Inflammatory macrophage (primary cell): ENCODE data around the gene RALGPS1.

ENCODE experiments used
- DNase-seq, 2 donors: peaks; one replicate each; pipeline ENCODE4 v3.0.0-alpha.2; 2020 to 2022

Gene RALGPS1

GRCh38 chr9:127195976-127196825 lies 281.6 kb downstream of the RALGPS1 start:
- no peak for DNase-seq

- no peak for DNase-seq
Observed at GRCh38 chr9:127196826-127197145, 282.2 kb downstream of the RALGPS1 start.

- no peak for DNase-seq
Observed at GRCh38 chr9:127197186-127197860, 282.7 kb downstream of the RALGPS1 start.

- DNase-seq: no peak
Observed at GRCh38 chr9:127197861-127198430, 283.4 kb downstream of the RALGPS1 start.

GRCh38 chr9:127198587-127198986 lies 284.0 kb downstream of the RALGPS1 start:
- DNase-seq: no peak

GRCh38 chr9:127199001-127199791 lies 284.6 kb downstream of the RALGPS1 start:
- DNase-seq: peak; percentile 77 to 78

- no peak for DNase-seq
Observed at GRCh38 chr9:127200106-127200862, 285.7 kb downstream of the RALGPS1 start.

- no peak for DNase-seq
Observed at GRCh38 chr9:127201071-127201541, 286.5 kb downstream of the RALGPS1 start.

GRCh38 chr9:127201731-127202130 lies 287.1 kb downstream of the RALGPS1 start:
- DNase-seq: no peak

- DNase-seq: no peak
Observed at GRCh38 chr9:127202461-127203169, 288.0 kb downstream of the RALGPS1 start.

GRCh38 chr9:127203681-127204327 lies 289.2 kb downstream of the RALGPS1 start:
- no peak for DNase-seq

- no peak for DNase-seq
Observed at GRCh38 chr9:127204771-127205470, 290.3 kb downstream of the RALGPS1 start.

GRCh38 chr9:127205952-127206351 lies 291.4 kb downstream of the RALGPS1 start:
- no peak for DNase-seq

- DNase-seq: no peak
Observed at GRCh38 chr9:127206666-127207065, 292.1 kb downstream of the RALGPS1 start.

GRCh38 chr9:127207734-127208410 lies 293.3 kb downstream of the RALGPS1 start:
- no peak for DNase-seq

GRCh38 chr9:127208416-127208815 lies 293.8 kb downstream of the RALGPS1 start:
- no peak for DNase-seq

GRCh38 chr9:127209220-127209619 lies 294.6 kb downstream of the RALGPS1 start:
- DNase-seq: no peak

GRCh38 chr9:127209948-127210640 lies 295.5 kb downstream of the RALGPS1 start:
- DNase-seq: peak; percentile 32 to 53
